ENCODE data around the gene BHLHE23.

The BHLHE23 gene

GRCh38 chr20:63024573-63025392 is 18.0 kb upstream of the BHLHE23 start:
- no peak for DNase-seq

- no peak for DNase-seq
Measured at GRCh38 chr20:63023936-63024571, 17.3 kb upstream of the BHLHE23 start.

- no peak for DNase-seq
Measured at GRCh38 chr20:63023071-63023935, 16.5 kb upstream of the BHLHE23 start.

- no peak for DNase-seq
Measured at GRCh38 chr20:63022501-63022900, 15.7 kb upstream of the BHLHE23 start.

- no peak for DNase-seq
Measured at GRCh38 chr20:63021356-63022321, 14.9 kb upstream of the BHLHE23 start.

- DNase-seq = no peak
Measured at GRCh38 chr20:63020681-63021080, 13.9 kb upstream of the BHLHE23 start.

GRCh38 chr20:63017826-63018411 is 11.2 kb upstream of the BHLHE23 start:
- DNase-seq = no peak

- DNase-seq = no peak
Measured at GRCh38 chr20:63017076-63017825, 10.5 kb upstream of the BHLHE23 start.

GRCh38 chr20:63016514-63017075 is 9.8 kb upstream of the BHLHE23 start:
- no peak for DNase-seq

- DNase-seq = no peak
Measured at GRCh38 chr20:63015662-63016361, 9.0 kb upstream of the BHLHE23 start.

GRCh38 chr20:63015147-63015661 is 8.4 kb upstream of the BHLHE23 start:
- DNase-seq = no peak

GRCh38 chr20:63014710-63015109 is 7.9 kb upstream of the BHLHE23 start:
- DNase-seq = no peak

- DNase-seq = no peak
Measured at GRCh38 chr20:63014287-63014686, 7.5 kb upstream of the BHLHE23 start.

GRCh38 chr20:63013207-63013606 is 6.4 kb upstream of the BHLHE23 start:
- DNase-seq = no peak

- DNase-seq = no peak
Measured at GRCh38 chr20:63011798-63012197, 5.0 kb upstream of the BHLHE23 start.

- no peak for DNase-seq
Measured at GRCh38 chr20:63009988-63010769, 3.4 kb upstream of the BHLHE23 start.

GRCh38 chr20:63009045-63009961 is 2.5 kb upstream of the BHLHE23 start:
- DNase-seq = peak; percentile 26

- no peak for DNase-seq
Measured at GRCh38 chr20:63008541-63009044, 1.8 kb upstream of the BHLHE23 start.
